ENCODE results near the gene NHERF1.
A peak's percentile ranks its signal among the peaks of the same experiment; 100 is the strongest.

The NHERF1 gene

GRCh38 chr17:74797824-74798223 lies 49.4 kb downstream of the NHERF1 start:
- no peak overlapping the region for H3K4me3 ChIP-seq (ENCODE audit: insufficient read length, low read depth)
- TF ChIP-seq ZNF274 (IDR thresholded peaks at IDR 0.05; ENCODE audit: low read depth, low read length): no peak
- no peak for TF ChIP-seq YY1 (IDR thresholded peaks at IDR 0.05; ENCODE audit: insufficient read depth, insufficient read length)
- no peak for TF ChIP-seq SUZ12 (IDR thresholded peaks at IDR 0.05; ENCODE audit: extremely low read depth, insufficient read depth, insufficient read length)
- H3K9ac ChIP-seq (ENCODE audit: insufficient read length, low read depth): no peak overlapping the region
- no peaks in the 10 kb centered on the region for H3K4me1 ChIP-seq (ENCODE audit: insufficient read depth, insufficient read length)
- H3K27me3 ChIP-seq (ENCODE audit: insufficient read depth, insufficient read length): no peaks in the 10 kb centered on the region
- H3K36me3 ChIP-seq (ENCODE audit: insufficient read depth, insufficient read length, low read length): peaks cover 92% of the 10 kb centered on the region
- no peak for DNase-seq (ENCODE audit: low read depth, low spot score)
- no peaks in the 10 kb centered on the region for H3K9me3 ChIP-seq (ENCODE audit: insufficient read depth, low read length)

- Histone ChIP-seq H3K4me1 (ENCODE audit: insufficient read depth, insufficient read length) (no peaks in the 10 kb centered on the region), H3K27me3 (ENCODE audit: insufficient read depth, insufficient read length) (no peaks in the 10 kb centered on the region), H3K9ac (ENCODE audit: insufficient read length, low read depth) (peak overlapping the region; percentile 26), H3K4me3 (ENCODE audit: insufficient read length, low read depth) (no peak overlapping the region), H3K9me3 (ENCODE audit: insufficient read depth, low read length) (no peaks in the 10 kb centered on the region), H3K36me3 (ENCODE audit: insufficient read depth, insufficient read length, low read length) (peaks cover 90% of the 10 kb centered on the region)
- no peak for DNase-seq (ENCODE audit: low read depth, low spot score)
- TF ChIP-seq SUZ12 (IDR thresholded peaks at IDR 0.05; ENCODE audit: extremely low read depth, insufficient read depth, insufficient read length): no peak
- TF ChIP-seq YY1 (IDR thresholded peaks at IDR 0.05; ENCODE audit: insufficient read depth, insufficient read length): no peak
- no peak for TF ChIP-seq ZNF274 (IDR thresholded peaks at IDR 0.05; ENCODE audit: low read depth, low read length)
Observed at GRCh38 chr17:74798239-74798707, 49.8 kb downstream of the NHERF1 start.

DNA sequence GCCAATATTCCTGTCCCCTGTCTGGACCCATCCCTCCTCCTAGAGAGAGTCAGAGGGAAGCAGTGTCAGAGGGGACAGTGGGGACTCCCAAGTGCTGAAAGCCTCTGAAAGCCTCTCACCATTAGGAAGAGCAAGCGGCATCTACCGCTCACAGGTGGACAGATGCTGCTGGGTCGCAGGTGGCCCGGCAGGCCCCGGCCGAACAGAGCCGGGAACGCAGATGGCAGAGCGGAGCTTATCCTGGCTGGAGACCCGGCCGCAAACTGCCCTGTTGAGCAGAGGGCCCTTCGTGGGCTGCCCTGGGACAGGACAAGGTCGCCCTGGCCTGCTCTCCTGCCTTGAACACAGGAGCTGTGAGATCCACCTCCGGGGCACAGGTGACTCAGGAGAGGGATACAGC lies 50.7 kb downstream of the NHERF1 start:
- no peaks in the 10 kb centered on the region for H3K27me3 ChIP-seq (ENCODE audit: insufficient read depth, insufficient read length)
- no peaks in the 10 kb centered on the region for H3K9me3 ChIP-seq (ENCODE audit: insufficient read depth, low read length)
- no peak for DNase-seq (ENCODE audit: low read depth, low spot score)
- no peak overlapping the region for H3K9ac ChIP-seq (ENCODE audit: insufficient read length, low read depth)
- H3K4me3 ChIP-seq (ENCODE audit: insufficient read length, low read depth): no peak overlapping the region
- no peaks in the 10 kb centered on the region for H3K4me1 ChIP-seq (ENCODE audit: insufficient read depth, insufficient read length)
- peaks cover 88% of the 10 kb centered on the region for H3K36me3 ChIP-seq (ENCODE audit: insufficient read depth, insufficient read length, low read length)
- TF ChIP-seq YY1 (IDR thresholded peaks at IDR 0.05; ENCODE audit: insufficient read depth, insufficient read length) (no peak), ZNF274 (IDR thresholded peaks at IDR 0.05; ENCODE audit: low read depth, low read length) (no peak), SUZ12 (IDR thresholded peaks at IDR 0.05; ENCODE audit: extremely low read depth, insufficient read depth, insufficient read length) (no peak)

DNA sequence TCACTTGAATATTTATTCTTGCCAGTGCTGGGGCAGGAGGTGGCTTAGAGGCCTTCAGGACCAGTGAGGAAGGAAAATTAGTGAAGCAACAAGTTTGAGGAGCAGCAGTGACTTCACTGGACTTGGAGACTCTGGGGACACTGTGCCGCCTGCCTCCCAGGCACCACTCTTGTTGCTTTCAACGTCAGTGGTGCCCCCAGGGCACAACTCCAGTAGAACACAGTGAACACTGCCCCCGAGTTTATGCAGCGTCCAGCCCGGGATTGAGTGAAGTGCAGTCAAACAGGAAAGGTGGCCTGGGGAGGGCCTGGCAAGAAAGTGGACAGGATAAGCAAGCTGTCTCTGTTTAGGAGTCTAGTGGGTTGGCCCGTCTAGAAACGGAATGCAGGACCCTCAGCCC lies 52.1 kb downstream of the NHERF1 start:
- DNase-seq (ENCODE audit: low read depth, low spot score): no peak
- Histone ChIP-seq H3K27me3 (ENCODE audit: insufficient read depth, insufficient read length) (no peaks in the 10 kb centered on the region), H3K4me3 (ENCODE audit: insufficient read length, low read depth) (no peak overlapping the region), H3K4me1 (ENCODE audit: insufficient read depth, insufficient read length) (no peaks in the 10 kb centered on the region), H3K9me3 (ENCODE audit: insufficient read depth, low read length) (no peaks in the 10 kb centered on the region), H3K36me3 (ENCODE audit: insufficient read depth, insufficient read length, low read length) (peaks cover 88% of the 10 kb centered on the region), H3K9ac (ENCODE audit: insufficient read length, low read depth) (no peak overlapping the region)
- no peak for TF ChIP-seq ZNF274 (IDR thresholded peaks at IDR 0.05; ENCODE audit: low read depth, low read length)
- TF ChIP-seq YY1 (IDR thresholded peaks at IDR 0.05; ENCODE audit: insufficient read depth, insufficient read length): no peak

DNA sequence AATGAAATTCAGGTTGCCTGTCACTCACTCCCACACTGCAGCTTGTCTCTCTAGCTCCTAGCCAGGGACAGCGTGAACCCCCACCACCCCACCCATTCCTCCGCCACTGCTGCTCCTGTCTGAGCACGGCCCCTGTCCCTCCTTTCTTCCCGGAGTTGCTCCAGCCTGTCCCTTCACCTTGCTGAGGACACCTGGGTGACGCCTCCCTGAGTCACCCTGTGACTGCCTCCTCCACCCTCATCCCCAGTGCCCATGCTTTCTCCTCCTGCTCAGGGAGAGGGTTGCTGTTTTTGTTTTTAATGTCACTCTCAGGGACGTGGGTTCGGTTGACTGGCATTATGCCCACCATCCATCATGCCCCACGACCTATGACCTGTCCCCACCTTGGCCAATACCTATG lies 53.5 kb downstream of the NHERF1 start:
- Histone ChIP-seq H3K27me3 (ENCODE audit: insufficient read depth, insufficient read length) (no peaks in the 10 kb centered on the region), H3K9ac (ENCODE audit: insufficient read length, low read depth) (no peak overlapping the region), H3K9me3 (ENCODE audit: insufficient read depth, low read length) (no peaks in the 10 kb centered on the region), H3K36me3 (ENCODE audit: insufficient read depth, insufficient read length, low read length) (peaks cover 81% of the 10 kb centered on the region), H3K4me1 (ENCODE audit: insufficient read depth, insufficient read length) (no peaks in the 10 kb centered on the region), H3K4me3 (ENCODE audit: insufficient read length, low read depth) (no peak overlapping the region)
- no peak for DNase-seq (ENCODE audit: low read depth, low spot score)
- TF ChIP-seq YY1 (IDR thresholded peaks at IDR 0.05; ENCODE audit: insufficient read depth, insufficient read length) (no peak), ZNF274 (IDR thresholded peaks at IDR 0.05; ENCODE audit: low read depth, low read length) (no peak), SUZ12 (IDR thresholded peaks at IDR 0.05; ENCODE audit: extremely low read depth, insufficient read depth, insufficient read length) (no peak)

GRCh38 chr17:74803388-74803930 lies 55.0 kb downstream of the NHERF1 start:
- no peaks in the 10 kb centered on the region for H3K4me1 ChIP-seq (ENCODE audit: insufficient read depth, insufficient read length)
- no peak overlapping the region for H3K4me3 ChIP-seq (ENCODE audit: insufficient read length, low read depth)
- no peak overlapping the region for H3K9ac ChIP-seq (ENCODE audit: insufficient read length, low read depth)
- H3K36me3 ChIP-seq (ENCODE audit: insufficient read depth, insufficient read length, low read length): peaks cover 83% of the 10 kb centered on the region
- no peaks in the 10 kb centered on the region for H3K27me3 ChIP-seq (ENCODE audit: insufficient read depth, insufficient read length)
- H3K9me3 ChIP-seq (ENCODE audit: insufficient read depth, low read length): no peaks in the 10 kb centered on the region
- DNase-seq (ENCODE audit: low read depth, low spot score): no peak
- no peak for TF ChIP-seq ZNF274 (IDR thresholded peaks at IDR 0.05; ENCODE audit: low read depth, low read length)
- TF ChIP-seq SUZ12 (IDR thresholded peaks at IDR 0.05; ENCODE audit: extremely low read depth, insufficient read depth, insufficient read length): no peak
- TF ChIP-seq YY1 (IDR thresholded peaks at IDR 0.05; ENCODE audit: insufficient read depth, insufficient read length): no peak

GRCh38 chr17:74803971-74804370 lies 55.5 kb downstream of the NHERF1 start:
- no peaks in the 10 kb centered on the region for H3K4me1 ChIP-seq (ENCODE audit: insufficient read depth, insufficient read length)
- no peak overlapping the region for H3K4me3 ChIP-seq (ENCODE audit: insufficient read length, low read depth)
- TF ChIP-seq YY1 (IDR thresholded peaks at IDR 0.05; ENCODE audit: insufficient read depth, insufficient read length) (no peak), SUZ12 (IDR thresholded peaks at IDR 0.05; ENCODE audit: extremely low read depth, insufficient read depth, insufficient read length) (no peak), ZNF274 (IDR thresholded peaks at IDR 0.05; ENCODE audit: low read depth, low read length) (no peak)
- no peak overlapping the region for H3K9ac ChIP-seq (ENCODE audit: insufficient read length, low read depth)
- no peak for DNase-seq (ENCODE audit: low read depth, low spot score)
- no peaks in the 10 kb centered on the region for H3K27me3 ChIP-seq (ENCODE audit: insufficient read depth, insufficient read length)
- peaks cover 82% of the 10 kb centered on the region for H3K36me3 ChIP-seq (ENCODE audit: insufficient read depth, insufficient read length, low read length)
- no peaks in the 10 kb centered on the region for H3K9me3 ChIP-seq (ENCODE audit: insufficient read depth, low read length)
